Progenitor cell of endocrine pancreas (in vitro differentiated cells): ENCODE data around the gene QRFP. TPM values are rescaled to one million over a fixed set of nuclear protein-coding genes. Genes with fewer than 3 reads are reported as not detected.

ENCODE experiments used
- DNase-seq: peaks from one replicate; pipeline ENCODE4 v3.0.0; 2021; ENCODE audit warnings: low spot score; ENCODE audit not compliant: unreplicated experiment
- H3K27ac Mint-ChIP-seq: 2 replicates; pipeline ENCODE4 v1.8.0; 2021; ENCODE audit warnings: mild to moderate bottlenecking, moderate library complexity, mixed read lengths
- H3K27me3 Mint-ChIP-seq: 2 replicates; pipeline ENCODE4 v1.8.0; 2021; ENCODE audit warnings: mixed read lengths
- H3K36me3 Mint-ChIP-seq: 2 replicates; pipeline ENCODE4 v1.8.0; 2022; ENCODE audit warnings: mixed read lengths; ENCODE audit not compliant: insufficient read depth
- H3K4me1 Mint-ChIP-seq: 2 replicates; pipeline ENCODE4 v1.8.0; 2021; ENCODE audit warnings: low read depth, mixed read lengths
- H3K4me3 Mint-ChIP-seq: 2 replicates; pipeline ENCODE4 v1.8.0; 2021; ENCODE audit warnings: low read depth, mild to moderate bottlenecking, moderate library complexity, mixed read lengths
- H3K9me3 Mint-ChIP-seq: 2 replicates; pipeline ENCODE4 v1.8.0; 2021; ENCODE audit warnings: low read depth, mixed read lengths
- total RNA-seq: library from RNA; stranded (reverse); gene quantifications from 2 replicates; pipeline ENCODE4 v1.2.1, GENCODE V29; 2021
- TF ChIP-seq, protein P1 (sequence below): fragments of 200-600 bp; sonication (generic); IDR thresholded peaks from one replicate; pipeline ENCODE4 v1.5.0; 2021; ENCODE audit warnings: antibody characterized with exemption, mild to moderate bottlenecking; ENCODE audit not compliant: unreplicated experiment

Gene QRFP
- total RNA-seq, 1 donor from 2014 or later = not detected

DNA sequence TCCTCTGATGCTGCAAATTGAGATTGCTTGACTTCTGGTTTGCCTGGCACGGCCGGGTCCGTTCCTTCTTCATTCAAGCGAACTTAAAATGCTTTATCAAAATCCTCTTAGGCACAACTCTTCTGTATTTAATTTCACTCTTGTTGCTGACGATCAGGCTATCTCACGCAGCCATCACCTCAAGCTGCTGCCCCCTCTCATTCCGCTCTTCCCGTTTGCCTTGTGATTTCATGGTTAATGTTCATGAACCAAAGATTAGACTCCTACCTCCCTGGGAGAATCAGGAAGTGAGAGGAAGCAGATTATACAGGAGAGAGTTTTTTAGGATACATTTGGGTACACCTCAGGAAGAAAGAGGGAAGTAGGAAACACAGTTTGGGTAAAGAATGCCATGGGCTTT is 22.6 kb downstream of the QRFP start:
- DNase-seq = no peak
- Mint-ChIP-seq H3K27me3 (no peaks in the 10 kb centered on the region), H3K9me3 (no peaks in the 10 kb centered on the region), H3K36me3 (peaks cover 27% of the 10 kb centered on the region), H3K27ac (peak overlapping the region; percentile 46), H3K4me3 (no peak overlapping the region), H3K4me1 (peaks cover 3% of the 10 kb centered on the region)
- TF ChIP-seq, protein P1, sequence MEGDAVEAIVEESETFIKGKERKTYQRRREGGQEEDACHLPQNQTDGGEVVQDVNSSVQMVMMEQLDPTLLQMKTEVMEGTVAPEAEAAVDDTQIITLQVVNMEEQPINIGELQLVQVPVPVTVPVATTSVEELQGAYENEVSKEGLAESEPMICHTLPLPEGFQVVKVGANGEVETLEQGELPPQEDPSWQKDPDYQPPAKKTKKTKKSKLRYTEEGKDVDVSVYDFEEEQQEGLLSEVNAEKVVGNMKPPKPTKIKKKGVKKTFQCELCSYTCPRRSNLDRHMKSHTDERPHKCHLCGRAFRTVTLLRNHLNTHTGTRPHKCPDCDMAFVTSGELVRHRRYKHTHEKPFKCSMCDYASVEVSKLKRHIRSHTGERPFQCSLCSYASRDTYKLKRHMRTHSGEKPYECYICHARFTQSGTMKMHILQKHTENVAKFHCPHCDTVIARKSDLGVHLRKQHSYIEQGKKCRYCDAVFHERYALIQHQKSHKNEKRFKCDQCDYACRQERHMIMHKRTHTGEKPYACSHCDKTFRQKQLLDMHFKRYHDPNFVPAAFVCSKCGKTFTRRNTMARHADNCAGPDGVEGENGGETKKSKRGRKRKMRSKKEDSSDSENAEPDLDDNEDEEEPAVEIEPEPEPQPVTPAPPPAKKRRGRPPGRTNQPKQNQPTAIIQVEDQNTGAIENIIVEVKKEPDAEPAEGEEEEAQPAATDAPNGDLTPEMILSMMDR = no peak

DNA sequence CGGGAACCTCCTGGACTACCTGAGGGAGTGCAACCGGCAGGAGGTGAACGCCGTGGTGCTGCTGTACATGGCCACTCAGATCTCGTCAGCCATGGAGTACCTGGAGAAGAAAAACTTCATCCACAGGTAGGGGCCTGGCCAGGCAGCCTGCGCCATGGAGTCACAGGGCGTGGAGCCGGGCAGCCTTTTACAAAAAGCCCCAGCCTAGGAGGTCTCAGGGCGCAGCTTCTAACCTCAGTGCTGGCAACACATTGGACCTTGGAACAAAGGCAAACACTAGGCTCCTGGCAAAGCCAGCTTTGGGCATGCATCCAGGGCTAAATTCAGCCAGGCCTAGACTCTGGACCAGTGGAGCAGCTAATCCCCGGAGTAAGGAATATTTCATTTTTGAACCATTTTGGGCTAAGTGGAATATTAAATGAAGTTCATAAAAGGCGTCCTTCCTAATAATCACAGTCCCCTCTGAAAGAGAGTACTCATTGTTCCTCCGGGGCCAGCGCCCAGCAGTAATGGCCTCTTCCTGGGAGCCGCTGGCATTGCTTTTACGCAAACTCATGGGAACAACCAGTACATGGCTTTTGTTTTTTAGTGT is 23.6 kb downstream of the QRFP start:
- no peak overlapping the region for H3K27ac Mint-ChIP-seq

DNA sequence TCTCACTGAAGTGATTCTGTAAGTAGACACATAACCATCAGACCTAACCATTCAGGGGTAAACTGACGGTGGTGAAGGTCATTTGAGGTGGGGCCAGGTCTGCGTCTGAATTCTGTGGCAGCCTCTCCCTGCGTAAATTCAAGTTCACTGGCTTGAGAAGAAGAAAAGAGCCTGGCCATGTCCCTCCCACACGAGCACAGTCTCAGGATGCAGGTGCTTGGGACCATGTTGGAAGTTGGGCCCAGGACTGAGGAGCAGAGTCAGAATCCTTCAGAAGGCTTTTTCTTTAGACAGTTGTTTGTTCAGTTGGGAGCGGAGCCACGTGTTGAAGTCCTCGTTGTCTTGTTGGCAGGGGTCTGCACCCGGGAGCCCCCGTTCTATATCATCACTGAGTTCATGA is 24.1 kb downstream of the QRFP start:
- no peak overlapping the region for H3K27ac Mint-ChIP-seq
- peaks cover 3% of the 10 kb centered on the region for H3K4me1 Mint-ChIP-seq
- H3K27me3 Mint-ChIP-seq = no peaks in the 10 kb centered on the region
- peaks cover 25% of the 10 kb centered on the region for H3K36me3 Mint-ChIP-seq
- H3K4me3 Mint-ChIP-seq = no peak overlapping the region
- DNase-seq = no peak
- TF ChIP-seq, protein P1 = no peak
- no peaks in the 10 kb centered on the region for H3K9me3 Mint-ChIP-seq

More for the DNA sequence above, 23.6 kb downstream of the QRFP start:
- Mint-ChIP-seq H3K4me1 (peaks cover 3% of the 10 kb centered on the region), H3K9me3 (no peaks in the 10 kb centered on the region), H3K4me3 (no peak overlapping the region), H3K27me3 (no peaks in the 10 kb centered on the region), H3K36me3 (peaks cover 25% of the 10 kb centered on the region)
- no peak for DNase-seq
- TF ChIP-seq, protein P1 = no peak

DNA sequence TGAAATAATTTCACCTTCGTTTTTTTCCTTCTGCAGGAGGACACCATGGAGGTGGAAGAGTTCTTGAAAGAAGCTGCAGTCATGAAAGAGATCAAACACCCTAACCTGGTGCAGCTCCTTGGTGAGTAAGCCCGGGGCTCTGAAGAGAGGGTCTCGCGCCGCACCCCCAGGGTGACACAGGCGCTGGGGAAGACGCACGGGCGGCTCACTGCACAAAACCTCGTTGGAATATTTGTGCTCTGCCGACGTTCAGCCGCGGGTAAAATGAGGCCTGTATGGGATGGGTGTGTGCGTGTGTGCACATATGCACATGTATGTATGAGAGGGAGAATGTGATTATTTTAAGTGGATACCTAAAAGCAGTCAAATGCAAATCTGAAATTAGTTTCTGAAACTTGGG is 24.5 kb downstream of the QRFP start:
- H3K36me3 Mint-ChIP-seq = peaks cover 24% of the 10 kb centered on the region
- no peaks in the 10 kb centered on the region for H3K9me3 Mint-ChIP-seq
- H3K4me1 Mint-ChIP-seq = peaks cover 3% of the 10 kb centered on the region
- DNase-seq = no peak
- H3K4me3 Mint-ChIP-seq = no peak overlapping the region
- no peaks in the 10 kb centered on the region for H3K27me3 Mint-ChIP-seq
- no peak overlapping the region for H3K27ac Mint-ChIP-seq
- TF ChIP-seq, protein P1 = no peak

DNA sequence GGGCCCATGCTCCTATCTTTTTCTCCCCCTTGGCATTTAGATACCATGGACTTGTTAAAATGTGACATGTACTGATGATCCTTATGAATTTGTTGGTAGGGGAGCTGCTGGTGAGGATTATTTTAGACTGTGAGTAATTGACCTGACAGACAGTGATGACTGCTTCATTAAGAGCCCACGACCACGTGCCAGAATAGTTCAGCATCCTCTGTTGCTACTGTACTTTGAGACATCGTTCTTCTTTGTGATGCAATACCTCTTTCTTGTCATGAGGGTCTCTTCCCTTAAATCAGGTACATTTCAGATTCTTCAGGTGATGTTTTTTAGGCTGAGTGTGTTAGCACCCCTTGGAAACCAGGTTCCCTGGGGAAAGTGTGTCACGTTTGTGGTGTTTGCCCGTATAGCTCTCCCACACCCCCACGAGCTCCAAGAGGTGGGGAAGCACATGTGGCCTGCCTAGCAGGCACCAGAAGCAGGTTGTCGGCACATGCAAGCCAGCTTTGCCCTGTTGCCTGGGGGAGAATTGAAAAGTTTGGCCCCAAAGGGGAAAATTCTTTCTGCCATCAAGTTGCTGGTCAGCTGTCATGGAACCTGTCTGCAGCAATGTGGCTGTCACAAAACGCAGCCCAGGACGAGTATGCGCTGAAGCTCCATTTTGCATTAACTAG is 25.1 kb downstream of the QRFP start:
- H3K36me3 Mint-ChIP-seq = peaks cover 25% of the 10 kb centered on the region
- H3K9me3 Mint-ChIP-seq = no peaks in the 10 kb centered on the region
- no peaks in the 10 kb centered on the region for H3K27me3 Mint-ChIP-seq
- H3K4me3 Mint-ChIP-seq = no peak overlapping the region
- DNase-seq = no peak
- peaks cover 3% of the 10 kb centered on the region for H3K4me1 Mint-ChIP-seq
- TF ChIP-seq, protein P1 = no peak
- H3K27ac Mint-ChIP-seq = no peak overlapping the region
